ENCODE measurements around the gene HES3. TPM values are rescaled to one million over a fixed set of nuclear protein-coding genes. Genes with fewer than 3 reads are reported as not detected.
"Not testable (repeated sequence)": the region's sequence is repeated elsewhere in the genome, so short reads cannot be mapped to it uniquely, and the experiment has no call there.

HES3 gene
- total RNA-seq, 1 experiment from 2014 or later = not detected

- Histone ChIP-seq H3K27ac (ENCODE audit: low read depth, low read length) (peak overlapping the region; percentile 89), H3K4me2 (ENCODE audit: low read length) (peak overlapping the region; percentile 80), H3K9me2 (ENCODE audit: insufficient read depth) (no peaks in the 10 kb centered on the region), H4K20me1 (ENCODE audit: insufficient read depth) (no peaks in the 10 kb centered on the region; the same call in 1 of the 2 replicates), H3K9me3 (ENCODE audit: control insufficient read depth in 1 of 2, insufficient read depth in 1 of 2, low read depth in 1 of 2, low read length in 2 of 2) (no peaks in the 10 kb centered on the region), H2AFZ (ENCODE audit: low read depth, low read length, poor library complexity, severe bottlenecking) (no peak overlapping the region), H3K27me3 (ENCODE audit: insufficient read depth, low read length) (no peaks in the 10 kb centered on the region), H3K9ac (ENCODE audit: low read length) (peak overlapping the region; percentile 67; the same call in 1 of the 2 replicates), H3K4me1 (ENCODE audit: control insufficient read depth in 1 of 2, insufficient read depth in 2 of 2, low read length in 2 of 2) (peaks cover 49 to 58% of the 10 kb centered on the region in 2 experiments), H3K36me3 (ENCODE audit: control insufficient read depth in 1 of 2, insufficient read depth in 2 of 2, low read length in 2 of 2) (peaks cover 2 to 27% of the 10 kb centered on the region in 2 experiments; a peak in 2 of 4 replicates), H3K4me3 (replicated peaks in 1 of 2; ENCODE audit: low read depth in 1 of 2, low read length in 2 of 2) (no peak overlapping the region; a peak in 1 of 4 replicates), H3K79me2 (ENCODE audit: insufficient read depth, low read length) (peaks cover 12% of the 10 kb centered on the region; the same call in 1 of the 2 replicates)
- POLR2A ChIA-PET = interaction anchor here (1.9 kb wide), 1 partner anchor 12 kb away, joined by 4 read pairs; the partner anchor contains the start of gene RNF207
- DNase-seq (ENCODE audit: low read depth, low spot score) = no peak
- BruUV-seq (replicated peaks) = no TSS peak
- TF ChIP-seq, protein P1, sequence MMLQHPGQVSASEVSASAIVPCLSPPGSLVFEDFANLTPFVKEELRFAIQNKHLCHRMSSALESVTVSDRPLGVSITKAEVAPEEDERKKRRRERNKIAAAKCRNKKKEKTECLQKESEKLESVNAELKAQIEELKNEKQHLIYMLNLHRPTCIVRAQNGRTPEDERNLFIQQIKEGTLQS (IDR thresholded peaks at IDR 0.05) = no peak
- TF ChIP-seq EZH2 (IDR thresholded peaks at IDR 0.05) (no peak), ZFX (IDR thresholded peaks at IDR 0.05) (no peak), EZH2phosphoT487 (IDR thresholded peaks at IDR 0.05; ENCODE audit: borderline replicate concordance) (no peak), JUND (IDR thresholded peaks at IDR 0.05) (no peak), POLR2A (IDR thresholded peaks at IDR 0.05; ENCODE audit: borderline replicate concordance, extremely low read depth, insufficient read depth, insufficient read length) (no peak), ELF1 (IDR thresholded peaks at IDR 0.05; ENCODE audit: borderline replicate concordance, low read depth) (no peak), FOSL1 (IDR thresholded peaks at IDR 0.05; ENCODE audit: low read depth) (no peak)
- intact Hi-C loops (cut with micrococcal nuclease) = no loop called here
- no peak for ATAC-seq
- RAD21 ChIA-PET (ENCODE audit: low non-redundant PET in 1 of 2, low total read pairs in 2 of 2, uncharacterized antibody in 2 of 2, unreplicated experiment in 2 of 2) = no interaction called here
- CTCF ChIA-PET = interaction anchor here (6.5 kb wide), 1 partner anchor 13 kb away, joined by 44 read pairs; the partner anchor contains the start of gene RNF207
These were observed 25.4 kb upstream of the HES3 start for GRCh38 chr1:6218375-6219164.

- peaks cover 23% of the 10 kb centered on the region; the same call in 1 of the 2 replicates for H3K79me2 ChIP-seq (ENCODE audit: insufficient read depth, low read length)
- DNase-seq (ENCODE audit: low read depth, low spot score); H3K9me2 ChIP-seq (ENCODE audit: insufficient read depth); H3K27me3 ChIP-seq (ENCODE audit: insufficient read depth, low read length); BruUV-seq (replicated peaks); H2AFZ ChIP-seq (ENCODE audit: low read depth, low read length, poor library complexity, severe bottlenecking); RAD21 ChIA-PET (ENCODE audit: low non-redundant PET in 1 of 2, low total read pairs in 2 of 2, uncharacterized antibody in 2 of 2, unreplicated experiment in 2 of 2); H4K20me1 ChIP-seq (ENCODE audit: insufficient read depth); intact Hi-C loops (cut with micrococcal nuclease); H3K9me3 ChIP-seq (ENCODE audit: control insufficient read depth in 1 of 2, insufficient read depth in 1 of 2, low read depth in 1 of 2, low read length in 2 of 2): not testable (repeated sequence)
- H3K9ac ChIP-seq (ENCODE audit: low read length) = peak overlapping the region; percentile 67
- peak overlapping the region; percentile 89 for H3K27ac ChIP-seq (ENCODE audit: low read depth, low read length)
- peaks cover 60 to 68% of the 10 kb centered on the region in 2 experiments for H3K4me1 ChIP-seq (ENCODE audit: control insufficient read depth in 1 of 2, insufficient read depth in 2 of 2, low read length in 2 of 2)
- peak; percentile 35 for ATAC-seq
- peaks cover 4 to 35% of the 10 kb centered on the region in 2 experiments; a peak in 2 of 4 replicates for H3K36me3 ChIP-seq (ENCODE audit: control insufficient read depth in 1 of 2, insufficient read depth in 2 of 2, low read length in 2 of 2)
- ChIA-PET CTCF (interaction anchor here (6.5 kb wide), 1 partner anchor 14 kb away, joined by 44 read pairs; the partner anchor contains the start of gene RNF207), POLR2A (interaction anchor here (1.4 to 1.6 kb wide), 2 partner anchors 12 to 15 kb away, joined by 3 to 11 read pairs; no protein-coding TSS in a partner anchor)
- H3K4me2 ChIP-seq (ENCODE audit: low read length) = peak overlapping the region; percentile 80
- peak overlapping the region in 1 of 2 experiments; percentile 34; a peak in 1 of 4 replicates for H3K4me3 ChIP-seq (replicated peaks in 1 of 2; ENCODE audit: low read depth in 1 of 2, low read length in 2 of 2)
These were observed 24.3 kb upstream of the HES3 start for GRCh38 chr1:6219641-6220040.
